Hypothalamus (tissue), 51 donors: Measurements from ENCODE around the gene ROCK1.
"Not testable (repeated sequence)": the region's sequence is repeated elsewhere in the genome, so short reads cannot be mapped to it uniquely, and the experiment has no call there.

Experiments used
- DNase-seq, 51 donors: peaks; one replicate each; lab custom pipeline; 2025; lab: John Stamatoyannopoulos, UW

The ROCK1 gene

GRCh38 chr18:21056545-21056944, 55.1 kb downstream of the ROCK1 start:
- no peak for DNase-seq

- no peak for DNase-seq
These were observed 57.3 kb downstream of the ROCK1 start for GRCh38 chr18:21054252-21054821.

- peak in 2 of 51 donors; percentile 2 to 7 for DNase-seq
These were observed 58.5 kb downstream of the ROCK1 start for GRCh38 chr18:21053127-21053526.

GRCh38 chr18:21052385-21052784, 59.2 kb downstream of the ROCK1 start:
- no peak for DNase-seq

DNA sequence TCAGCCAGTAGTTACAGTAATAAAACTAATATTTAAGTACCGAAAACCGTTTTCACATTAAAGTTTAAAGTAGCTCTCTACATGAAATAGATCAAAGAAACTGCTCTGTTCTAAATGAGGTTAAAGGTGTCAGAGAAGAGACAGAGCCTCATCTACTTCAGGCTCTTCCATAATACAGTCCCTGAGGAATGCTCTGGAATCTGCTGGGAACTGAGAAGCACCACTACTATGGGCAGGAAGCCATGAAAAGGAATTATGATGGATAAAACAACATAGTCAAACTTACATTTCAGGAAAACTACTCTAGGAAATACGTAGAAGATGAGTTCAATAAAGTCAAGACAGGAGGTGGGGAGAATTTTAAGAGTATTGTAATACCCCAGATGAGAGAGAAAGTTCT, 60.0 kb downstream of the ROCK1 start:
- DNase-seq = no peak

GRCh38 chr18:21049306-21049705, 62.3 kb downstream of the ROCK1 start:
- DNase-seq = no peak

DNA sequence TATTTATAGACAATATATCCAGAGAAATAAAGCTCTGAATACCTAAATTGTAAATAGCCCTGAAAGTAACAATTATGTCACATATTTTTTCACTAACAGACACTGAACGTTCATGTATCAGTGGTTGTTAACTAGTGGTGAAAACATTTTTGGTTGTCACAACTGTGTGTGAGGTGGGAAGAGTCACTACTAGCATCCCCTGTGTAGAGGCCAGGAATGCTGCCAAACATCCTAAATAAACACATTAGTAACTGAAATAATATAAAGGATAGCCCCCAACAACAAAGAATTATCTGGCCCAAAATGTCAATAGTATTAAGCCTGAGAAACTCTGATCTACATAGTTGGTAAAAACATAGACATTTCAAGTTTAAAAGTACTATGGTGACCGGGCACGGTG, 64.5 kb downstream of the ROCK1 start:
- DNase-seq = no peak

GRCh38 chr18:21040466-21040865, 71.1 kb downstream of the ROCK1 start:
- no peak for DNase-seq

- no peak for DNase-seq
These were observed 73.4 kb downstream of the ROCK1 start for GRCh38 chr18:21038201-21038600.

DNA sequence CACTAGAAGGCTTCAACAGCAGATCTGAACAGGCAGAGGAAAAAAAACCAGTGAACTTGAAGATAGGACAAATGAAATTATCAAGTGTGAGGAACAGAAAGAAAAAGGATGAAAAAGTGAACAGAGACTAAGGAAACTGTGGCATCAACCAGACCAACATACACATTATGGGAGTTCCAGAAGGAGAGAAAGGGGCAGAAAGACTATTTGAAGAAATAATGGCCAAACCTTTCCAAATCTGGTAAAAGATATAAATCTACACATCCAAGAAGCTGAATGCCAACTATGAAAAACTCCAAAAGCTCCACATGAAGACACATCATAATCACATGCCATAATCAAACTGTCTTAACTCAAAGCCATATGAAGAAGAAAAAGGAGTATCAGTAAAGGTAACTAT, 79.8 kb downstream of the ROCK1 start:
- no peak for DNase-seq

DNA sequence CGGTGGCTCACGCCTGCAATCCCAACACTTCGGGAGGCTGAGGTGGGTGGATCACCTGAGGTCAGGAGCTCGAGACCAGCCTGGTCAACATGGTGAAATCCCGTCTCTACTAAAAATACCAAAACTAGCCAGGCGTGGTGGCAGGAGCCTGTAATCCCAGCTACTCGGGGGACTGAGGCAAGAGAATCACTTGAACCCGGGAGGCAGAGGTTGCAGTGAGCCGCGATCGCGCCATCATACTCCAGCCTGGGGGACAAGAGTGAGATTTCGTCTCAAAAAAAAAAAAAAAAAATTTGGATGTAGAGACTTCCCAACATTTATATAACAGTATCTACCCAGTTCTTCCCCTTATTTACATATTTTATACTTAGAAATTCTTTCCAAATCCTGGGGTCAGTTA, 93.4 kb downstream of the ROCK1 start:
- DNase-seq = not testable (repeated sequence)

DNA sequence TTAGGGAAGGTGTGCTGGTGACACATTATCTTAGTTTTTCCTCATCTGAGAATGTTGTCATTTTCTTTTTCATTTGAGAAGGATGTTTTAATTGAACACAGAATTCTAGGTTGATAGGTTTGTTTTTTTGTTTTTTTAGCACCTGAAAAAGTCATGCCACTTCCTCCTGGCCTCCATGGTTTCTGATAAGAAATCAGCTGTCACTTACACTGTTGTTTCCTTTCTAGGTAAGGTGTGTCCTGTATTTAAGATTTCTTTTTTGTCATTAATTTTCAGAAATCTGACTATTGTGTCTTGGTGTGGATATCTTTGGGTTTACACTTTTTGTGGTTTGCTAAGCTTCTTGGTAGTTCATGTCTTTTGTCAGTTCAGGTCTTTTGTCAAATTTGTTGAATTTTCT, 99.3 kb downstream of the ROCK1 start:
- DNase-seq = no peak

GRCh38 chr18:21004726-21005125, 106.9 kb downstream of the ROCK1 start:
- no peak for DNase-seq

DNA sequence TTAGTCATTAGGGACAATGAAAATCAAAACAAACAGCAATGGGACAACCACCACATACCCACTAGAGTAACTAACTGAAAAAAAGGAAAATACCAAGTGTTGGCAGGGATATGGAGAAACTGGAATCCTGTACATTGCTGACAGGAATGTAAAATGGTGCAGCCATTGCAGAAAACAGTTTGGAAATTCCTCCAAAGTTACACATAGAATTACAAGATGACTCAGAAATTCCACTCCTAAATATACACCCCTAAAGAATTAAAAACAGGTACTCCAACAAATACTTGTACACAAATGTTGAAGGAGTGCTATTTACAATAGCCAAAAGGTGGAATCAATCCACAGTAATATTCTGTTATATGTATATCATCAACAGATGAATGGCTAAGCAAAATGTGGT, 110.9 kb downstream of the ROCK1 start:
- no peak for DNase-seq

- no peak for DNase-seq
These were observed 114.2 kb downstream of the ROCK1 start for GRCh38 chr18:20997371-20997770.

GRCh38 chr18:20996418-20996817, 115.2 kb downstream of the ROCK1 start:
- DNase-seq = no peak

GRCh38 chr18:20988726-20989125, 122.9 kb downstream of the ROCK1 start:
- DNase-seq = no peak

GRCh38 chr18:20975077-20975476, 136.5 kb downstream of the ROCK1 start:
- DNase-seq = no peak

DNA sequence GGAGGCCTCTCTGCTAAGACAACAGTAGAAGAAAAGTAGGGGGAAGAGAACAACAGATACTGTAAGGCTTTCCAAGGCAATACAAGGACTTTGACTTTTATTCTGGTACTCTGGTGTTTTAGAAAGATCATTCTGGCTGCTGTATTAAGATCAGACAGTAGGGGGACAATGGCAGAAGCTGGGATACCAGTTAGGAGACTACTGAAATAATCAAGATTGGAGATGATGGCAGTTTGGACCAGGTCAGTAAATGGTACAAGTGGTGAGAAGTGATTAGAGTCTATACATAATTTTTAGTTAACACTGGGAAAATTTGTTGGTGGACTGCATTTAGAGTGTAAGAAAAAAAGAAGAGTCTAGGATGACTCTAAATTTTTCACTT, 139.7 kb downstream of the ROCK1 start:
- DNase-seq = no peak

DNA sequence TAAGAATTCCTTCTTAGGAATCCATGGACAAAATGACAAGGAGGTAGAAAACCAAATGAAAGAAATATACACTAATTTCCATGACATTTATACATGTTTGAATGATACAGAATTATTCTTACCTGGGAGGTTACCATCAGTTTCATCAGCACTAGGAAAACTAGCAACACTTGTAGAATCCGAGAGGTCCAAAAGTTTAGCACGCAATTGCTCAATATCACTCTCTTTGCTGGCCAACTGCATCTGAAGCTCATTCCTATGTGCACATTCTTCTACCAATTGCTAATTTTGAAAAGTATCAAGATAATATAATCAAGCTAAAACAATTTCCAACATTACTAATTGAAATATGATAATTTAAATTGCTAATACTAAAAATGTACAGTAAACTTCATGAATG, 144.8 kb downstream of the ROCK1 start:
- no peak for DNase-seq

- DNase-seq = no peak
These were observed 148.6 kb downstream of the ROCK1 start for GRCh38 chr18:20963027-20963426.

- DNase-seq = no peak
These were observed 150.9 kb downstream of the ROCK1 start for GRCh38 chr18:20960735-20961134.

- DNase-seq = not testable (repeated sequence)
These were observed 160.8 kb downstream of the ROCK1 start for GRCh38 chr18:20950827-20951226.
